ENCODE data around the gene HDAC1.

- TF ChIP-seq CTCF (IDR thresholded peaks at IDR 0.05) (peak; percentile 48 to 73 (median 66)), POLR2AphosphoS5 (IDR thresholded peaks at IDR 0.05) (no peak), POLR2A (IDR thresholded peaks at IDR 0.05) (no peak)
Observed at GRCh38 chr1:32334864-32335534, 43.1 kb downstream of the HDAC1 start.

All from sigmoid colon (tissue), 4 donors.